HT-29 (cell line): ENCODE measurements around the gene FUT2. TPM values are rescaled to one million over a fixed set of nuclear protein-coding genes. Genes with fewer than 3 reads are reported as not detected.

ENCODE experiments used
- DNase-seq: peaks from one replicate; pipeline ENCODE4 v3.0.0-alpha.2; 2015; ENCODE audit warnings: low spot score
- total RNA-seq: library from RNA; depleted of rRNA; stranded (reverse); fragments of >200 nt; shearing (Covaris generic); gene quantifications from 2 replicates; pipeline ENCODE4 v1.2.3, GENCODE V29; 2014; rRNA removed

FUT2 gene
- total RNA-seq, 1 experiment from 2014 or later = 14.3 TPM

- DNase-seq = no peak
Observed at GRCh38 chr19:48749571-48750198, 53.9 kb downstream of the FUT2 start.

- no peak for DNase-seq
Observed at GRCh38 chr19:48750351-48750750, 54.6 kb downstream of the FUT2 start.

- no peak for DNase-seq
Observed at GRCh38 chr19:48750771-48751504, 55.2 kb downstream of the FUT2 start.

GRCh38 chr19:48751845-48752495, 56.2 kb downstream of the FUT2 start:
- no peak for DNase-seq

- DNase-seq = peak; percentile 98
Observed at GRCh38 chr19:48752496-48753365, 57.0 kb downstream of the FUT2 start, which contains the start of gene FUT1. TSS of gene FUT1 (minus strand) at chr19:48752641. CDS start at chr19:48751281, 1,360 bp downstream.

GRCh38 chr19:48755084-48755641, 59.4 kb downstream of the FUT2 start, which contains the start of gene FGF21:
TSS of gene FGF21 (plus strand) at chr19:48755524. CDS start at chr19:48756237, 713 bp downstream.
- no peak for DNase-seq

Other genes starting within 250 kb of the FUT2 start
- 96.1 and 120 TPM in 2 replicates for gene GRWD1, start 250.0 kb upstream of the FUT2 start, total RNA-seq
- gene KCNJ14, start 240.4 kb upstream of the FUT2 start, total RNA-seq = 2.7 and 3.6 TPM in 2 replicates
- 145 and 154 TPM in 2 replicates for gene CYTH2, start 226.6 kb upstream of the FUT2 start, total RNA-seq
- gene LMTK3, start 184.1 kb upstream of the FUT2 start, total RNA-seq = 11.4 and 12.2 TPM in 2 replicates
- 48.6 and 55.3 TPM in 2 replicates for gene SULT2B1, start 143.8 kb upstream of the FUT2 start, total RNA-seq
- 2.3 and 3.4 TPM in 2 replicates for gene SPACA4, start 89.2 kb upstream of the FUT2 start, total RNA-seq
- gene FAM83E, start 80.9 kb upstream of the FUT2 start, total RNA-seq = 15.9 and 18.5 TPM in 2 replicates
- 6,271 and 6,382 TPM in 2 replicates for gene RPL18, start 76.8 kb upstream of the FUT2 start, total RNA-seq
- gene SPHK2, start 76.5 kb upstream of the FUT2 start, total RNA-seq = 114 and 115 TPM in 2 replicates
- 19.4 and 27.9 TPM in 2 replicates for gene DBP, start 58.6 kb upstream of the FUT2 start, total RNA-seq
- gene CA11, start 49.8 kb upstream of the FUT2 start, total RNA-seq = 1.4 and 4.7 TPM in 2 replicates
- gene NTN5, start 23.0 kb upstream of the FUT2 start, total RNA-seq = not detected in 2 replicates
- 0.73 and 0.84 TPM in 2 replicates for gene MAMSTR, start 23.8 kb downstream of the FUT2 start, total RNA-seq
- 0.34 and 0.61 TPM in 2 replicates for gene RASIP1, start 44.6 kb downstream of the FUT2 start, total RNA-seq
- 0.05 and 0.58 TPM in 2 replicates for gene IZUMO1, start 50.9 kb downstream of the FUT2 start, total RNA-seq
- gene FUT1, start 56.7 kb downstream of the FUT2 start, total RNA-seq = 4.6 and 6.3 TPM in 2 replicates
- not detected in 2 replicates for gene FGF21, start 59.6 kb downstream of the FUT2 start, total RNA-seq
- gene BCAT2, start 115.1 kb downstream of the FUT2 start, total RNA-seq = 62.8 and 65.7 TPM in 2 replicates
- gene HSD17B14, start 140.5 kb downstream of the FUT2 start, total RNA-seq = not detected in 2 replicates
- 3.9 and 5.4 TPM in 2 replicates for gene PLEKHA4, start 172.6 kb downstream of the FUT2 start, total RNA-seq
- gene PPP1R15A, start 176.4 kb downstream of the FUT2 start, total RNA-seq = 152 and 165 TPM in 2 replicates
- gene TULP2, start 202.8 kb downstream of the FUT2 start, total RNA-seq = not detected in 2 replicates
- gene NUCB1, start 204.3 kb downstream of the FUT2 start, total RNA-seq = 160 and 185 TPM in 2 replicates
- 0.10 and 0.42 TPM in 2 replicates for gene DHDH, start 237.7 kb downstream of the FUT2 start, total RNA-seq